Measurements from ENCODE around the gene XAF1.
"Not testable (repeated sequence)": the region's sequence is repeated elsewhere in the genome, so short reads cannot be mapped to it uniquely, and the experiment has no call there.

XAF1 gene

GRCh38 chr17:6812295-6812694 lies 56.4 kb downstream of the XAF1 start:
- DNase-seq = no peak

GRCh38 chr17:6815775-6816174 lies 59.9 kb downstream of the XAF1 start:
- no peak for DNase-seq

GRCh38 chr17:6816368-6816767 lies 60.5 kb downstream of the XAF1 start:
- DNase-seq = not testable (repeated sequence)

- no peak for DNase-seq
Measured at GRCh38 chr17:6818938-6819337, 63.1 kb downstream of the XAF1 start.

- DNase-seq = no peak
Measured at GRCh38 chr17:6823011-6823442, 67.2 kb downstream of the XAF1 start.

Data from 8988T (cell line).